GM12878 (cell line): Measurements from ENCODE around the gene TMEM72. TPM values are rescaled to one million over a fixed set of nuclear protein-coding genes. Genes with fewer than 3 reads are reported as not detected.

Source experiments
- ATAC-seq: fragments of 200-7000 bp; cut with Tn5 transposase; 3 replicates; pipeline ENCODE4 v1.9.1; 2020; ENCODE audit warnings: mild to moderate bottlenecking, moderate library complexity
- BruUV-seq: library from RNA; stranded (reverse); fragments of 400-500 nt; replicated peaks from 2 replicates; lab custom pipeline; 2021; lab: Mats Ljungman, UMichigan
- CTCF ChIA-PET: fragments of 300-600 bp; sonication (Branson Sonifier 250); formaldehyde crosslinking; extraction: SDS; loops from one replicate; lab custom pipeline; 2021; ENCODE audit warnings: inconsistent platforms; lab: Yijun Ruan, JAX
- POLR2A ChIA-PET: fragments of 350-600 bp; formaldehyde crosslinking; extraction: SDS; loops from one replicate; lab custom pipeline; 2021; ENCODE audit warnings: inconsistent platforms; lab: Charles Lee
- RAD21 ChIA-PET: fragments of 300-600 bp; sonication (Branson Sonifier 250); formaldehyde crosslinking; loops from one replicate; lab custom pipeline; 2023; ENCODE audit warnings: antibody characterized with exemption; ENCODE audit not compliant: unreplicated experiment; lab: Charles Lee
- SMC1A ChIA-PET: fragments of 300-600 bp; sonication (Branson Sonifier 250); formaldehyde crosslinking; loops from one replicate; lab custom pipeline; 2023; ENCODE audit not compliant: unreplicated experiment, uncharacterized antibody; lab: Charles Lee
- DNase-seq: peaks from one replicate; pipeline ENCODE4 v3.0.0-alpha.2; 2011; ENCODE audit warnings: low read depth, low spot score
- FAIRE-seq: peaks from 3 replicates; lab custom pipeline; 2011; peaks lifted over from hg19 to GRCh38; lab: Jason Lieb, UNC
- H2AFZ ChIP-seq: 2 replicates; pipeline ENCODE4 v1.6.0; 2011; ENCODE audit warnings: low read depth, low read length, control low read depth; ENCODE audit not compliant: control insufficient read depth
- H3K27ac ChIP-seq: 2 replicates; pipeline ENCODE4 v1.5.1; 2011; ENCODE audit warnings: control low read depth; ENCODE audit not compliant: control insufficient read depth, insufficient read depth
- H3K27me3 ChIP-seq, 2 experiments: replicated peaks in 1 of 2; 2 replicates each; pipeline versions ENCODE4 v1.6.0 to v1.6.1; 2011; ENCODE audit warnings: low read length in 1 of 2; ENCODE audit not compliant: control insufficient read depth in 2 of 2, insufficient read depth in 2 of 2
- H3K36me3 ChIP-seq, 2 experiments: 2 replicates each; pipeline ENCODE4 v1.5.1; 2011; ENCODE audit warnings: low read length in 1 of 2; ENCODE audit not compliant: control insufficient read depth in 2 of 2, insufficient read depth in 2 of 2
- H3K4me1 ChIP-seq: 2 replicates; pipeline ENCODE4 v1.6.1; 2011; ENCODE audit warnings: mild to moderate bottlenecking, low read length, moderate library complexity, mixed read lengths; ENCODE audit not compliant: control insufficient read depth, insufficient read depth
- H3K4me2 ChIP-seq: 2 replicates; pipeline ENCODE4 v1.6.0; 2011; ENCODE audit warnings: control low read depth; ENCODE audit not compliant: control insufficient read depth, insufficient read depth
- H3K4me3 ChIP-seq: fragments of 200-600 bp; sonication (generic); 2 replicates; pipeline ENCODE4 v1.5.1; 2016
- H3K79me2 ChIP-seq: 2 replicates; pipeline ENCODE4 v1.6.0; 2011; ENCODE audit warnings: low read length; ENCODE audit not compliant: control insufficient read depth, insufficient read depth
- H3K9ac ChIP-seq: 2 replicates; pipeline ENCODE4 v1.8.0; 2011; ENCODE audit warnings: low read length, control low read depth, mixed read lengths; ENCODE audit not compliant: control insufficient read depth, insufficient read depth
- H3K9me3 ChIP-seq: replicated peaks from 3 replicates; pipeline ENCODE4 v1.5.1; 2011; ENCODE audit warnings: mild to moderate bottlenecking, low read length; ENCODE audit not compliant: control insufficient read depth, insufficient read depth
- H4K20me1 ChIP-seq: 2 replicates; pipeline ENCODE4 v1.6.0; 2011; ENCODE audit not compliant: control insufficient read depth, insufficient read depth
- CHD4 ChIP-seq: fragments of 200-600 bp; sonication (generic); IDR thresholded peaks from 2 replicates; pipeline ENCODE4 v1.6.1; 2016; ENCODE audit warnings: mild to moderate bottlenecking
- EP300 ChIP-seq, 2 experiments: fragments of 150-350 bp in 1 of 2; IDR thresholded peaks; 2 replicates each; pipeline ENCODE4 v1.6.1; 2011 to 2012; ENCODE audit warnings: low read depth in 2 of 2, low read length in 2 of 2, borderline replicate concordance in 1 of 2, improper control_type of control experiment in 1 of 2, inconsistent platforms in 1 of 2; ENCODE audit not compliant: control insufficient read depth in 1 of 2
- EZH2 ChIP-seq: IDR thresholded peaks from 2 replicates; pipeline ENCODE4 v1.6.1; 2012; ENCODE audit warnings: low read depth, mild to moderate bottlenecking, control low read depth, inconsistent platforms, low read length, borderline replicate concordance; ENCODE audit not compliant: control insufficient read depth
- JUND ChIP-seq: IDR thresholded peaks from 2 replicates; pipeline ENCODE4 v1.6.1; 2012; ENCODE audit warnings: low read depth, mild to moderate bottlenecking, low read length, improper control_type of control experiment, moderate library complexity
- SMC3 ChIP-seq: IDR thresholded peaks from 2 replicates; pipeline ENCODE4 v1.6.1; 2011; ENCODE audit warnings: low read length, improper control_type of control experiment, borderline replicate concordance
- SP1 ChIP-seq: IDR thresholded peaks from one replicate; pipeline ENCODE4 v1.6.1; 2011; ENCODE audit warnings: low read depth, low read length
- TCF12 ChIP-seq: IDR thresholded peaks from 2 replicates; pipeline ENCODE4 v1.6.1; 2011; ENCODE audit warnings: low read depth, mild to moderate bottlenecking, low read length
- TCF7 ChIP-seq: IDR thresholded peaks from 2 replicates; pipeline ENCODE4 v1.6.1; 2014; ENCODE audit warnings: antibody characterized with exemption, borderline replicate concordance
- ZSCAN29 ChIP-seq: fragments of 450-650 bp; IDR thresholded peaks from 2 replicates; pipeline ENCODE4 v1.6.1; 2017; ENCODE audit warnings: mild to moderate bottlenecking, moderate library complexity
- WGBS: methylation state at CpG from one replicate; pipeline ENCODE4 v1.1.6; 2016; ENCODE audit warnings: low lambda C conversion rate; ENCODE audit not compliant: insufficient replicate concordance, insufficient coverage; ENCODE audit errors: missing lambda C conversion rate; 5-methylcytosine and 5-hydroxymethylcytosine counted together
- in situ Hi-C: fragments of 300-500 bp; cut with MboI; formaldehyde crosslinking; loops from 9 replicates; pipeline ENCODE4 v1.14.3; 2018; ENCODE audit warnings: mixed read lengths
- intact Hi-C: fragments of 100-400 bp; cut with micrococcal nuclease; formaldehyde crosslinking; loops from one replicate; pipeline ENCODE4 v1.14.2; 2022; ENCODE audit not compliant: unreplicated experiment
- polyA plus RNA-seq, 11 experiments: library from polyadenylated mRNA; depleted of rRNA in 4 of 11; unstranded in 6 of 11; stranded (reverse) in 5 of 11; fragments of >200 nt; fragmentation: Nextera tagmentation in 4 of 11; fragmentation: Illumina TruSeq in 1 of 11; extraction: Ambion mirVana in 4 of 11; extraction: Trizol in 1 of 11; gene quantifications; 1 replicate in 1 of 11; 2 replicates in 10 of 11; pipeline versions ENCODE4 v1.2.1 to v1.2.3, GENCODE V29; 2011 to 2016; ENCODE audit warnings: inconsistent platforms in 2 of 11, missing spikeins in 2 of 11, low read depth in 1 of 11
- total RNA-seq, 4 experiments: library from RNA; depleted of rRNA in 3 of 4; stranded (reverse); fragments of >200 nt in 3 of 4; fragmentation: Illumina TruSeq in 1 of 4; extraction: Trizol in 1 of 4; gene quantifications; 2 replicates each; pipeline versions ENCODE4 v1.2.1 to v1.2.3, GENCODE V29; 2013 to 2021
- TF ChIP-seq, protein P1 (sequence below): fragments of 450-650 bp; formaldehyde crosslinking; IDR thresholded peaks from 2 replicates; pipeline ENCODE4 v1.4.0; 2022; ENCODE audit warnings: mild to moderate bottlenecking, moderate library complexity
- TF ChIP-seq, protein P2 (sequence below), 3 experiments: IDR thresholded peaks in 2 of 3; conservative IDR thresholded peaks in 1 of 3; 2 replicates each; pipeline ENCODE4 v1.5.1; 2011; ENCODE audit warnings: low read depth in 3 of 3, low read length in 3 of 3, mild to moderate bottlenecking in 3 of 3, control low read depth in 2 of 3, moderate library complexity in 2 of 3, inconsistent platforms in 1 of 3, mixed read lengths in 1 of 3; ENCODE audit not compliant: control insufficient read depth in 2 of 3, insufficient read depth in 1 of 3; ENCODE audit errors: extremely low read depth in 1 of 3

Gene TMEM72
- total and polyA plus RNA-seq, 10 of the 15 experiments (the other 5 are each of a cell fraction or from before 2014, with no cell fraction given), result 0.12 TPM; not detected in 9

DNA sequence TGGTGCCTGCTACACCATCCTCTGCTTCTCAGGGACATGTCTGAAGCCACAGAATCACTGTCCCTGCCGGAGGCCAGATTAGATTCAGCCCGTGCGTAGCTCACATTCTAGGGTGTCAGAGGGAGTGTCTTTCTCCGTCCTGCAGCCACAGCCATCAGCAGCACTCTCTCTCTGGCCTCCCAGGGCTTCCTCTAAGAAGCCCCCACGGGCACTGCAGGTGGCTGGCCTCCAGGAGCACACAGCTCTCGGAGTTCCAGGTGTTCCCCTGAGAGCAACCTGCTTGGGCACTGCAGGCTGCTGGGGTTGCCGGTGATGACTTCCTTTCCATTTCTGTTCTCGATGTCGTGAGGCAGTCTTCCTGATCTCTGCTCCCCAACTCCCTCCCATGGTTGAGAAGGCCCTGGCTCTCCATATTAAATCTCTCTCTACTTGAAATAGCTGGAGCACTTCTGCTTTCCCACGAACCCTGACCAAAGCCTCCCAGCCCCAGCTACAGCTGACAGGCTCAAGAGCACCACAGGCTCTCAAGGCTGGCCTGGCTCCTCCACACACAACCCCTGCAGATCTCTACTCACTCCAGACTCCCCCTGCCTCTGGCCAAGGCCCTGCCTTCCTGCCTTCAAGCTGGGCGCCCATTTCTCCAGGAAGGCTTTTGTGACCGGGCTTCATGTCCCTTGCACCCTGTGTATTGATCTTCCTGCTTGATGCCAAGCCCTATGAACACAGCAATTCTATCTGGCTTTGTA is 49.0 kb upstream of the TMEM72 start:
- Histone ChIP-seq H3K4me2 (no peak overlapping the region), H3K27me3 (peaks cover 2% of the 10 kb centered on the region in 2 experiments; a peak in 3 of 4 replicates)
- TF ChIP-seq TCF7 (no peak), ZSCAN29 (no peak), TCF12 (no peak), EP300 (IDR thresholded peaks at IDR 0.05; ENCODE audit: borderline replicate concordance in 1 of 2, control insufficient read depth in 1 of 2, low read depth in 2 of 2, low read length in 2 of 2) (no peak), SP1 (no peak), SMC3 (no peak), CHD4 (no peak), JUND (no peak), EZH2 (no peak)
- TF ChIP-seq, protein P1, sequence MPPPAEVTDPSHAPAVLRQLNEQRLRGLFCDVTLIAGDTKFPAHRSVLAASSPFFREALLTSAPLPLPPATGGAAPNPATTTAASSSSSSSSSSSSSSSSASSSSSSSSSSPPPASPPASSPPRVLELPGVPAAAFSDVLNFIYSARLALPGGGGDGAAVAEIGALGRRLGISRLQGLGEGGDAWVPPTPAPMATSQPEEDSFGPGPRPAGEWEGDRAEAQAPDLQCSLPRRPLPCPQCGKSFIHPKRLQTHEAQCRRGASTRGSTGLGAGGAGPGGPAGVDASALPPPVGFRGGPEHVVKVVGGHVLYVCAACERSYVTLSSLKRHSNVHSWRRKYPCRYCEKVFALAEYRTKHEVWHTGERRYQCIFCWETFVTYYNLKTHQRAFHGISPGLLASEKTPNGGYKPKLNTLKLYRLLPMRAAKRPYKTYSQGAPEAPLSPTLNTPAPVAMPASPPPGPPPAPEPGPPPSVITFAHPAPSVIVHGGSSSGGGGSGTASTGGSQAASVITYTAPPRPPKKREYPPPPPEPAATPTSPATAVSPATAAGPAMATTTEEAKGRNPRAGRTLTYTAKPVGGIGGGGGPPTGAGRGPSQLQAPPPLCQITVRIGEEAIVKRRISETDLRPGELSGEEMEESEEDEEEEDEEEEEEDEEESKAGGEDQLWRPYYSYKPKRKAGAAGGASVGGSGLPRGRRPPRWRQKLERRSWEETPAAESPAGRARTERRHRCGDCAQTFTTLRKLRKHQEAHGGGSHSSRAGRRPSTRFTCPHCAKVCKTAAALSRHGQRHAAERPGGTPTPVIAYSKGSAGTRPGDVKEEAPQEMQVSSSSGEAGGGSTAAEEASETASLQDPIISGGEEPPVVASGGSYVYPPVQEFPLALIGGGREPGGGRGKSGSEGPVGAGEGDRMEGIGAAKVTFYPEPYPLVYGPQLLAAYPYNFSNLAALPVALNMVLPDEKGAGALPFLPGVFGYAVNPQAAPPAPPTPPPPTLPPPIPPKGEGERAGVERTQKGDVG (CRISPR knock-in tag), result no peak
- TF ChIP-seq, protein P2, sequence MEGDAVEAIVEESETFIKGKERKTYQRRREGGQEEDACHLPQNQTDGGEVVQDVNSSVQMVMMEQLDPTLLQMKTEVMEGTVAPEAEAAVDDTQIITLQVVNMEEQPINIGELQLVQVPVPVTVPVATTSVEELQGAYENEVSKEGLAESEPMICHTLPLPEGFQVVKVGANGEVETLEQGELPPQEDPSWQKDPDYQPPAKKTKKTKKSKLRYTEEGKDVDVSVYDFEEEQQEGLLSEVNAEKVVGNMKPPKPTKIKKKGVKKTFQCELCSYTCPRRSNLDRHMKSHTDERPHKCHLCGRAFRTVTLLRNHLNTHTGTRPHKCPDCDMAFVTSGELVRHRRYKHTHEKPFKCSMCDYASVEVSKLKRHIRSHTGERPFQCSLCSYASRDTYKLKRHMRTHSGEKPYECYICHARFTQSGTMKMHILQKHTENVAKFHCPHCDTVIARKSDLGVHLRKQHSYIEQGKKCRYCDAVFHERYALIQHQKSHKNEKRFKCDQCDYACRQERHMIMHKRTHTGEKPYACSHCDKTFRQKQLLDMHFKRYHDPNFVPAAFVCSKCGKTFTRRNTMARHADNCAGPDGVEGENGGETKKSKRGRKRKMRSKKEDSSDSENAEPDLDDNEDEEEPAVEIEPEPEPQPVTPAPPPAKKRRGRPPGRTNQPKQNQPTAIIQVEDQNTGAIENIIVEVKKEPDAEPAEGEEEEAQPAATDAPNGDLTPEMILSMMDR (IDR thresholded peaks at IDR 0.05 in 2 of 3, conservative IDR thresholded peaks at IDR 0.05 in 1 of 3; ENCODE audit: control insufficient read depth in 2 of 3, extremely low read depth in 1 of 3, insufficient read depth in 1 of 3, low read depth in 3 of 3, low read length in 3 of 3), result no peak
- TF ChIP-seq, all 136 proteins: peak for 0
- no peak overlapping the region for H3K4me3 ChIP-seq
- H3K79me2 ChIP-seq, result no peaks in the 10 kb centered on the region
- no peak overlapping the region for H3K27ac ChIP-seq
- 18% methylated on average over 12 of the region's 12 CpGs for WGBS
- BruUV-seq, result no TSS peak
- intact Hi-C loops, result no loop called here
- H4K20me1 ChIP-seq, result no peaks in the 10 kb centered on the region
- ChIA-PET SMC1A (interaction anchor here (0.6 kb wide), 1 partner anchor 983 kb away, joined by 3 read pairs; no protein-coding TSS in a partner anchor), CTCF (interaction anchor here (0.6 to 1.4 kb wide), 7 partner anchors 23 to 1190 kb away, joined by 3 read pairs; no protein-coding TSS in a partner anchor), POLR2A (no interaction called here), RAD21 (interaction anchor here (0.9 to 1.2 kb wide), 2 partner anchors 63 to 475 kb away, joined by 3 to 4 read pairs; no protein-coding TSS in a partner anchor)
- no peak for DNase-seq
- no peak for FAIRE-seq
- H3K9me3 ChIP-seq, result no peaks in the 10 kb centered on the region
- in situ Hi-C loops, result loop anchor here (5.0 to 25.0 kb wide), 2 partner anchors 475 to 1190 kb away; partner anchors contain the start of gene CXCL12
- H2AFZ ChIP-seq, result no peak overlapping the region; the same call in 1 of the 2 replicates
- no peak overlapping the region for H3K9ac ChIP-seq
- peaks cover 8% of the 10 kb centered on the region; the same call in 1 of the 2 replicates for H3K4me1 ChIP-seq
- H3K36me3 ChIP-seq, result no peaks in the 10 kb centered on the region
- no peak for ATAC-seq
